Right ventricle myocardium superior (tissue), 1 donor: Measurements from ENCODE around the gene ZBTB43. TPM values are rescaled to one million over a fixed set of nuclear protein-coding genes. Genes with fewer than 3 reads are reported as not detected.
"Not testable (repeated sequence)": the region's sequence is repeated elsewhere in the genome, so short reads cannot be mapped to it uniquely, and the experiment has no call there.

Source experiments
- ATAC-seq: fragments of 200-7000 bp; cut with Tn5 transposase; one replicate; pipeline ENCODE4 v1.9.1; 2020; ENCODE audit warnings: mild to moderate bottlenecking; ENCODE audit not compliant: poor library complexity
- DNase-seq: peaks from one replicate; pipeline ENCODE4 v3.0.0-alpha.2; 2020
- intact Hi-C: fragments of 100-400 bp; cut with DNase I; formaldehyde crosslinking; loops from one replicate; pipeline ENCODE4 v1.11.2; 2022
- total RNA-seq: library from RNA; stranded (reverse); fragmentation: NEBNext Ultra II Directional; extraction: Animal tissue kit (Norgen Biotek cat#: 25700); gene quantifications from one replicate; pipeline ENCODE4 v1.2.1, GENCODE V29; 2021
- donor health status: DM: no; HTN: yes; CAD: no; lungs with severe emphysema.

ZBTB43 gene
- total RNA-seq, 1 donor from 2014 or later, result 36.8 TPM

- DNase-seq, result no peak
Observed at GRCh38 chr9:126818482-126818881, 13.6 kb downstream of the ZBTB43 start.

GRCh38 chr9:126819482-126819881, 14.6 kb downstream of the ZBTB43 start:
- no peak for ATAC-seq
- intact Hi-C loops, result no loop called here

More at GRCh38 chr9:126818482-126818881, 13.6 kb downstream of the ZBTB43 start:
- ATAC-seq, result no peak
- intact Hi-C loops, result no loop called here

GRCh38 chr9:126822278-126822677, 17.4 kb downstream of the ZBTB43 start:
- DNase-seq (no peak), ATAC-seq (peak; percentile 68)
- intact Hi-C loops, result no loop called here

More at GRCh38 chr9:126819482-126819881, 14.6 kb downstream of the ZBTB43 start:
- no peak for DNase-seq

GRCh38 chr9:126822873-126823272, 18.0 kb downstream of the ZBTB43 start:
- no peak for ATAC-seq
- intact Hi-C loops, result no loop called here
- DNase-seq, result no peak

- DNase-seq, intact Hi-C loops, ATAC-seq: not testable (repeated sequence)
Observed at GRCh38 chr9:126824052-126824451, 19.2 kb downstream of the ZBTB43 start.

GRCh38 chr9:126827227-126827626, 22.4 kb downstream of the ZBTB43 start:
- intact Hi-C loops, result no loop called here
- DNase-seq (no peak), ATAC-seq (no peak)

- intact Hi-C loops, result no loop called here
- no peak for ATAC-seq
- no peak for DNase-seq
Observed at GRCh38 chr9:126829035-126829434, 24.2 kb downstream of the ZBTB43 start.

- DNase-seq (no peak), ATAC-seq (no peak)
- intact Hi-C loops, result no loop called here
Observed at GRCh38 chr9:126830827-126831226, 26.0 kb downstream of the ZBTB43 start.

- DNase-seq (no peak), ATAC-seq (no peak)
- intact Hi-C loops, result no loop called here
Observed at GRCh38 chr9:126832440-126832839, 27.6 kb downstream of the ZBTB43 start.

- ATAC-seq (no peak), DNase-seq (no peak)
- intact Hi-C loops, result no loop called here
Observed at GRCh38 chr9:126833020-126833419, 28.2 kb downstream of the ZBTB43 start.

- no peak for DNase-seq
- intact Hi-C loops, result no loop called here
- ATAC-seq, result peak; percentile 69
Observed at GRCh38 chr9:126833710-126834345, 29.0 kb downstream of the ZBTB43 start.

- intact Hi-C loops, result no loop called here
- no peak for DNase-seq
- ATAC-seq, result no peak
Observed at GRCh38 chr9:126834672-126835071, 29.8 kb downstream of the ZBTB43 start.

- intact Hi-C loops, result no loop called here
- DNase-seq (no peak), ATAC-seq (no peak)
Observed at GRCh38 chr9:126836216-126836615, 31.4 kb downstream of the ZBTB43 start.

- no peak for ATAC-seq
- DNase-seq, result no peak
- intact Hi-C loops, result no loop called here
Observed at GRCh38 chr9:126838055-126838811, 33.4 kb downstream of the ZBTB43 start.

GRCh38 chr9:126838895-126839294, 34.1 kb downstream of the ZBTB43 start:
- intact Hi-C loops, result no loop called here
- no peak for ATAC-seq
- DNase-seq, result no peak

GRCh38 chr9:126839301-126839700, 34.5 kb downstream of the ZBTB43 start:
- no peak for ATAC-seq
- intact Hi-C loops, result no loop called here

GRCh38 chr9:126842220-126842842, 37.5 kb downstream of the ZBTB43 start:
- DNase-seq, result no peak
- intact Hi-C loops, result no loop called here
- ATAC-seq, result no peak

More at GRCh38 chr9:126839301-126839700, 34.5 kb downstream of the ZBTB43 start:
- DNase-seq, result no peak

- no peak for DNase-seq
- peak; percentile 18 for ATAC-seq
- intact Hi-C loops, result no loop called here
Observed at GRCh38 chr9:126842977-126843799, 38.3 kb downstream of the ZBTB43 start.

- no peak for DNase-seq
- intact Hi-C loops, result no loop called here
- ATAC-seq, result no peak
Observed at GRCh38 chr9:126844085-126844484, 39.2 kb downstream of the ZBTB43 start.
